Neuronal stem cell (in vitro differentiated cells): ENCODE measurements around the gene ULK4.

Source experiments
- DNase-seq: peaks from one replicate; pipeline ENCODE4 v3.0.0-alpha.2; 2013; ENCODE audit warnings: low spot score
- H2AFZ ChIP-seq: one replicate; pipeline ENCODE4 v1.6.1; 2013; ENCODE audit warnings: mild to moderate bottlenecking, low read length, inconsistent platforms
- H2AK5ac ChIP-seq: 2 replicates; pipeline ENCODE4 v1.6.1; 2013; ENCODE audit warnings: low read depth, mild to moderate bottlenecking, inconsistent platforms, low read length, moderate library complexity, mixed read lengths
- H2BK120ac ChIP-seq: 2 replicates; pipeline ENCODE4 v1.6.1; 2013; ENCODE audit warnings: low read depth, mild to moderate bottlenecking, inconsistent platforms, low read length, moderate library complexity, mixed read lengths
- H2BK12ac ChIP-seq: one replicate; pipeline ENCODE4 v1.6.1; 2013; ENCODE audit warnings: low read length, inconsistent platforms
- H2BK15ac ChIP-seq: 2 replicates; pipeline ENCODE4 v1.6.1; 2013; ENCODE audit warnings: mild to moderate bottlenecking, low read length, inconsistent platforms, mixed read lengths
- H2BK5ac ChIP-seq: one replicate; pipeline ENCODE4 v1.6.1; 2013; ENCODE audit warnings: inconsistent platforms, mild to moderate bottlenecking, low read length, moderate library complexity
- H3K14ac ChIP-seq: one replicate; pipeline ENCODE4 v1.6.1; 2013; ENCODE audit warnings: low read length, inconsistent platforms
- H3K18ac ChIP-seq: 2 replicates; pipeline ENCODE4 v1.6.1; 2013; ENCODE audit warnings: low read length, inconsistent platforms
- H3K23ac ChIP-seq: 2 replicates; pipeline ENCODE4 v1.6.1; 2013; ENCODE audit warnings: low read depth, mild to moderate bottlenecking, mixed read lengths, low read length, inconsistent platforms; ENCODE audit not compliant: poor library complexity
- H3K27ac ChIP-seq: replicated peaks from 3 replicates; pipeline ENCODE4 v1.5.1; 2013; ENCODE audit warnings: low read length, inconsistent platforms
- H3K27me3 ChIP-seq, 3 experiments: 2 replicates each; pipeline ENCODE4 v1.6.1; 2013; ENCODE audit warnings: low read length in 3 of 3, mild to moderate bottlenecking in 2 of 3, inconsistent platforms in 1 of 3, low read depth in 1 of 3, mixed read lengths in 1 of 3, moderate library complexity in 1 of 3; ENCODE audit not compliant: control insufficient read depth in 3 of 3, insufficient read depth in 3 of 3
- H3K36me3 ChIP-seq, 2 donors: replicated peaks in 1 of 2; 2 replicates each; pipeline ENCODE4 v1.6.1; 2013; ENCODE audit warnings: low read length in 2 of 2; ENCODE audit not compliant: control insufficient read depth in 2 of 2, insufficient read depth in 2 of 2
- H3K4ac ChIP-seq: 2 replicates; pipeline ENCODE4 v1.6.1; 2013; ENCODE audit warnings: inconsistent platforms, mild to moderate bottlenecking, low read length, moderate library complexity
- H3K4me1 ChIP-seq, 2 donors: 1 replicate in 1 of 2; 2 replicates in 1 of 2; pipeline ENCODE4 v1.6.1; 2013; ENCODE audit warnings: low read length in 2 of 2, low read depth in 1 of 2; ENCODE audit not compliant: control insufficient read depth in 2 of 2, insufficient read depth in 1 of 2
- H3K4me2 ChIP-seq: one replicate; pipeline ENCODE4 v1.6.1; 2013; ENCODE audit warnings: mild to moderate bottlenecking, low read length, inconsistent platforms; ENCODE audit not compliant: insufficient read depth, poor library complexity, severe bottlenecking
- H3K4me3 ChIP-seq, 2 donors: 2 replicates each; pipeline ENCODE4 v1.5.1; 2013; ENCODE audit warnings: low read length in 2 of 2, mild to moderate bottlenecking in 2 of 2, inconsistent platforms in 1 of 2, moderate library complexity in 1 of 2
- H3K79me1 ChIP-seq: one replicate; pipeline ENCODE4 v1.6.1; 2013; ENCODE audit warnings: low read depth, mild to moderate bottlenecking, inconsistent platforms, low read length, moderate library complexity
- H3K9ac ChIP-seq: one replicate; pipeline ENCODE4 v1.6.1; 2013; ENCODE audit warnings: mild to moderate bottlenecking, low read depth, low read length, inconsistent platforms; ENCODE audit not compliant: poor library complexity
- H3K9me3 ChIP-seq, 2 donors: replicated peaks in 1 of 2; 2 replicates each; pipeline versions ENCODE3 to v1.6.1; 2013; ENCODE audit warnings: low read length in 2 of 2, mild to moderate bottlenecking in 2 of 2, inconsistent platforms in 1 of 2, low read depth in 1 of 2, mixed read lengths in 1 of 2, moderate library complexity in 1 of 2; ENCODE audit not compliant: control insufficient read depth in 2 of 2, insufficient read depth in 1 of 2
- H4K8ac ChIP-seq: one replicate; pipeline ENCODE4 v1.6.1; 2013; ENCODE audit warnings: low read depth, mild to moderate bottlenecking, inconsistent platforms, low read length, moderate library complexity
- H4K91ac ChIP-seq: one replicate; pipeline ENCODE4 v1.6.1; 2013; ENCODE audit warnings: low read length, low read depth, mild to moderate bottlenecking, inconsistent platforms; ENCODE audit not compliant: poor library complexity
- WGBS, 2 donors: extraction: QIAGEN DNeasy Blood & Tissue Kit; methylation state at CpG; one replicate each; pipeline ENCODE4 v1.1.7; 2013; ENCODE audit warnings: missing lambda C conversion rate in 2 of 2, mixed read lengths in 1 of 2; ENCODE audit not compliant: insufficient read length in 2 of 2, insufficient replicate concordance in 1 of 2; ENCODE audit errors: extremely low coverage in 2 of 2; 5-methylcytosine and 5-hydroxymethylcytosine counted together

ULK4 gene

GRCh38 chr3:41365973-41366372 lies 595.9 kb downstream of the ULK4 start:
- no peak overlapping the region for H3K4me2 ChIP-seq
- H3K18ac ChIP-seq = no peak overlapping the region
- H3K4me3 ChIP-seq = no peak overlapping the region
- H2BK15ac ChIP-seq = no peak overlapping the region
- no peak overlapping the region for H2BK12ac ChIP-seq
- H2AK5ac ChIP-seq = no peak overlapping the region
- H3K23ac ChIP-seq = no peak overlapping the region
- no peaks in the 10 kb centered on the region for H3K79me1 ChIP-seq
- H4K8ac ChIP-seq = no peak overlapping the region
- no peak overlapping the region for H4K91ac ChIP-seq
- H3K9ac ChIP-seq = no peak overlapping the region
- H2BK5ac ChIP-seq = no peak overlapping the region
- no peak overlapping the region for H2AFZ ChIP-seq
- H3K36me3 ChIP-seq = no peaks in the 10 kb centered on the region
- H3K9me3 ChIP-seq = no peaks in the 10 kb centered on the region
- peaks cover 24 to 27% of the 10 kb centered on the region in 2 donors for H3K4me1 ChIP-seq
- WGBS, 2 donors = no CpG with 5 or more reads among the region's 1 CpG
- DNase-seq = no peak
- no peak overlapping the region for H3K14ac ChIP-seq
- H3K27me3 ChIP-seq = no peaks in the 10 kb centered on the region
- no peak overlapping the region for H3K4ac ChIP-seq
- H3K27ac ChIP-seq = no peak overlapping the region
- no peak overlapping the region for H2BK120ac ChIP-seq

GRCh38 chr3:41364736-41365135 lies 597.2 kb downstream of the ULK4 start:
- no peak overlapping the region for H3K27ac ChIP-seq
- H3K14ac ChIP-seq = no peak overlapping the region
- no peak overlapping the region for H2BK120ac ChIP-seq
- H4K91ac ChIP-seq = no peak overlapping the region
- no peak overlapping the region for H3K18ac ChIP-seq
- no peaks in the 10 kb centered on the region for H3K27me3 ChIP-seq
- no peak overlapping the region for H3K23ac ChIP-seq
- no peak overlapping the region for H2BK5ac ChIP-seq
- no peak overlapping the region for H2BK12ac ChIP-seq
- peaks cover 0 to 3% of the 10 kb centered on the region in 2 donors for H3K9me3 ChIP-seq
- no peak overlapping the region for H2AK5ac ChIP-seq
- no peak for DNase-seq
- no peak overlapping the region for H3K4ac ChIP-seq
- no peak overlapping the region for H3K4me2 ChIP-seq
- no peak overlapping the region for H3K4me3 ChIP-seq
- peaks cover 16 to 21% of the 10 kb centered on the region in 2 donors for H3K4me1 ChIP-seq
- H3K9ac ChIP-seq = no peak overlapping the region
- H3K36me3 ChIP-seq = no peaks in the 10 kb centered on the region
- H3K79me1 ChIP-seq = no peaks in the 10 kb centered on the region
- no peak overlapping the region for H2AFZ ChIP-seq
- no CpG with 5 or more reads among the region's 2 CpGs for WGBS, 2 donors
- no peak overlapping the region for H2BK15ac ChIP-seq
- H4K8ac ChIP-seq = no peak overlapping the region

- peaks cover 0 to 3% (median 0%) of the 10 kb centered on the region in 3 experiments for H3K27me3 ChIP-seq
- H4K8ac ChIP-seq = no peak overlapping the region
- no CpG with 5 or more reads among the region's 4 CpGs for WGBS, 2 donors
- no peaks in the 10 kb centered on the region for H3K36me3 ChIP-seq
- peaks cover 0 to 3% of the 10 kb centered on the region in 2 donors for H3K9me3 ChIP-seq
- H4K91ac ChIP-seq = no peak overlapping the region
- peak; percentile 15 for DNase-seq
- H3K79me1 ChIP-seq = no peaks in the 10 kb centered on the region
- no peak overlapping the region for H2AK5ac ChIP-seq
- H3K4me1 ChIP-seq = peaks cover 16 to 21% of the 10 kb centered on the region in 2 donors
- H3K18ac ChIP-seq = no peak overlapping the region
- no peak overlapping the region for H3K23ac ChIP-seq
- H3K4me2 ChIP-seq = no peak overlapping the region
- H2BK5ac ChIP-seq = no peak overlapping the region
- H2BK12ac ChIP-seq = no peak overlapping the region
- H2BK120ac ChIP-seq = no peak overlapping the region
- no peak overlapping the region for H3K9ac ChIP-seq
- H2AFZ ChIP-seq = no peak overlapping the region
- no peak overlapping the region for H2BK15ac ChIP-seq
- no peak overlapping the region for H3K14ac ChIP-seq
- H3K27ac ChIP-seq = no peak overlapping the region
- no peak overlapping the region for H3K4ac ChIP-seq
- H3K4me3 ChIP-seq = no peak overlapping the region
These were observed 597.9 kb downstream of the ULK4 start for GRCh38 chr3:41363830-41364523.

- peak overlapping the region; percentile 72 for H3K18ac ChIP-seq
- peak; percentile 86 for DNase-seq
These were observed 599.0 kb downstream of the ULK4 start for GRCh38 chr3:41362638-41363559.

More at GRCh38 chr3:41362638-41363559, 599.0 kb downstream of the ULK4 start:
- no peak overlapping the region for H2BK15ac ChIP-seq
- no peak overlapping the region for H3K4me2 ChIP-seq
- H4K91ac ChIP-seq = no peak overlapping the region
- no peak overlapping the region for H4K8ac ChIP-seq
- H3K27ac ChIP-seq = peak overlapping the region; percentile 39
- no CpG with 5 or more reads among the region's 5 CpGs for WGBS, 2 donors
- no peak overlapping the region for H2BK12ac ChIP-seq
- H3K9ac ChIP-seq = no peak overlapping the region
- H3K79me1 ChIP-seq = no peaks in the 10 kb centered on the region
- H2BK5ac ChIP-seq = no peak overlapping the region
- no peak overlapping the region for H2BK120ac ChIP-seq
- peaks cover 16 to 21% of the 10 kb centered on the region in 2 donors for H3K4me1 ChIP-seq
- H3K4me3 ChIP-seq = no peak overlapping the region
- H2AK5ac ChIP-seq = no peak overlapping the region
- no peaks in the 10 kb centered on the region for H3K36me3 ChIP-seq
- H3K14ac ChIP-seq = no peak overlapping the region
- H3K4ac ChIP-seq = no peak overlapping the region
- no peak overlapping the region for H3K23ac ChIP-seq
- peaks cover 0 to 3% (median 0%) of the 10 kb centered on the region in 3 experiments for H3K27me3 ChIP-seq
- peaks cover 0 to 3% of the 10 kb centered on the region in 2 donors for H3K9me3 ChIP-seq
- H2AFZ ChIP-seq = no peak overlapping the region
